Neural cell (in vitro differentiated cells): Measurements from ENCODE around the gene LRRC8D.

ENCODE experiments used
- CTCF ChIP-seq: fragments of 450-650 bp; IDR thresholded peaks from 2 replicates; pipeline ENCODE4 v1.5.1; 2014; ENCODE audit warnings: antibody characterized with exemption, mild to moderate bottlenecking, moderate library complexity; ENCODE audit not compliant: poor library complexity, severe bottlenecking
- RAD21 ChIP-seq: fragments of 450-650 bp; conservative IDR thresholded peaks from 2 replicates; pipeline ENCODE4 v1.6.1; 2014; ENCODE audit warnings: antibody characterized with exemption, mild to moderate bottlenecking, moderate library complexity

DNA sequence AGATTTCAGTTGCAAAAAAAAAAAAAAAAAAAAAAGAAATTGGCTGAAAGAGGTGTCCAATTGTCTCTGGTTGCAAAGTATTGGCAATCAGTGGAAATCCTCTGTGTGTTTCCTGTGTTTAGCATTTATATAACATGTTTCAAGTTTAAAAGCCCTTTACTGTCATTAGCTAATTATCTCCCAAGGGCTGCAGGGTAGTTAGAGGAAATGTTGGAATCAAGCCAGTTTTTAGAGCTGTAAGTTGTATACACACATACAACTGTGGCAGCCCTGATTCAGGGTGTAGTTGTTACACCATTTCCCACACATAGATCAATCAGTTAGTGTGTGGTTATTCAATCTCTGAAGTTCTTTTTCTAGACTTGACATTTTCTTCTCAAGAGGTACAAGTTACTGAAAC is 165.2 kb downstream of the LRRC8D start:
- no peak for TF ChIP-seq RAD21
- TF ChIP-seq CTCF: no peak
